Natural killer cell (primary cell): ENCODE results near the gene HPSE2. TPM values are rescaled to one million over a fixed set of nuclear protein-coding genes. Genes with fewer than 3 reads are reported as not detected.

ENCODE experiments used
- ATAC-seq, 3 donors: fragments of 150-1000 bp in 2 of 3; fragments of 200-7000 bp in 1 of 3; cut with Tn5 transposase; 1 replicate in 1 of 3; 2 replicates in 2 of 3; pipeline ENCODE4 v1.10.0; 2021; ENCODE audit warnings: mild to moderate bottlenecking in 2 of 3, moderate library complexity in 2 of 3
- DNase-seq, 2 donors: peaks; one replicate each; pipeline versions ENCODE4 v3.0.0 to v3.0.0-alpha.2; 2013 to 2021; ENCODE audit warnings: mixed read lengths in 1 of 2
- H3K27ac ChIP-seq: one replicate; pipeline ENCODE4 v1.5.1; 2013; ENCODE audit warnings: mild to moderate bottlenecking, low read length
- H3K27me3 ChIP-seq: one replicate; pipeline ENCODE4 v1.6.1; 2013; ENCODE audit warnings: low read length; ENCODE audit not compliant: control insufficient read depth, insufficient read depth
- H3K36me3 ChIP-seq: one replicate; pipeline ENCODE4 v1.6.1; 2013; ENCODE audit warnings: low read length; ENCODE audit not compliant: control insufficient read depth, insufficient read depth
- H3K4me1 ChIP-seq: one replicate; pipeline ENCODE4 v1.6.1; 2013; ENCODE audit warnings: low read length; ENCODE audit not compliant: control insufficient read depth, insufficient read depth
- H3K4me3 ChIP-seq: one replicate; pipeline ENCODE4 v1.5.1; 2013; ENCODE audit warnings: low read length
- H3K9me3 ChIP-seq: one replicate; pipeline ENCODE4 v1.6.1; 2013; ENCODE audit warnings: low read length; ENCODE audit not compliant: control insufficient read depth, insufficient read depth
- H3K27ac Mint-ChIP-seq, 2 donors: one replicate each; pipeline ENCODE4 v1.8.0; 2022; ENCODE audit warnings: mild to moderate bottlenecking in 2 of 2, mixed read lengths in 2 of 2, moderate library complexity in 1 of 2
- H3K27me3 Mint-ChIP-seq, 2 donors: one replicate each; pipeline ENCODE4 v1.8.0; 2022; ENCODE audit warnings: low read depth in 2 of 2, mixed read lengths in 2 of 2
- H3K36me3 Mint-ChIP-seq: one replicate; pipeline ENCODE4 v1.8.0; 2022; ENCODE audit warnings: mixed read lengths
- H3K4me1 Mint-ChIP-seq, 2 donors: one replicate each; pipeline ENCODE4 v1.8.0; 2022; ENCODE audit warnings: mixed read lengths in 2 of 2
- H3K4me3 Mint-ChIP-seq: one replicate; pipeline ENCODE4 v1.8.0; 2022; ENCODE audit warnings: mild to moderate bottlenecking, moderate library complexity, mixed read lengths
- H3K9me3 Mint-ChIP-seq, 2 donors: one replicate each; pipeline ENCODE4 v1.8.0; 2022; ENCODE audit warnings: mixed read lengths in 2 of 2
- CTCF ChIP-seq: fragments of 200-600 bp; IDR thresholded peaks from one replicate; pipeline ENCODE4 v1.8.0; 2022; ENCODE audit warnings: antibody characterized with exemption
- WGBS: methylation state at CpG from one replicate; pipeline ENCODE4 v1.1.7; 2013; ENCODE audit warnings: missing lambda C conversion rate; ENCODE audit not compliant: insufficient coverage; 5-methylcytosine and 5-hydroxymethylcytosine counted together
- intact Hi-C: fragments of 100-400 bp; cut with micrococcal nuclease; formaldehyde crosslinking; loops from one replicate; pipeline ENCODE4 v1.14.2; 2022
- total RNA-seq, 4 donors: library from RNA; stranded (reverse); fragments of 120-200 nt in 1 of 4; gene quantifications; one replicate each; pipeline versions ENCODE4 v1.2.3 to v1.2.4, GENCODE V29; 2013 to 2022

Gene HPSE2
- total RNA-seq, 3 donors from 2014 or later (not counting 1 experiment from before 2014, with no cell fraction given) = not detected

GRCh38 chr10:98477861-98478260 lies 757.8 kb downstream of the HPSE2 start:
- H3K27ac Mint-ChIP-seq = no peak overlapping the region
- H3K9me3 Mint-ChIP-seq = no peaks in the 10 kb centered on the region
- Histone ChIP-seq H3K27ac (no peak overlapping the region), H3K4me3 (no peak overlapping the region), H3K9me3 (no peaks in the 10 kb centered on the region), H3K36me3 (no peaks in the 10 kb centered on the region), H3K4me1 (peaks cover 14% of the 10 kb centered on the region), H3K27me3 (no peaks in the 10 kb centered on the region)
- H3K27me3 Mint-ChIP-seq = no peaks in the 10 kb centered on the region
- no peak overlapping the region for H3K4me3 Mint-ChIP-seq
- no peaks in the 10 kb centered on the region for H3K36me3 Mint-ChIP-seq
- intact Hi-C loops = no loop called here
- DNase-seq = no peak
- no peak for ATAC-seq
- H3K4me1 Mint-ChIP-seq = peaks cover 18 to 21% of the 10 kb centered on the region in 2 donors
- TF ChIP-seq CTCF = no peak

- no peak overlapping the region for H3K27ac ChIP-seq
- Mint-ChIP-seq H3K27me3 (no peaks in the 10 kb centered on the region), H3K4me3 (no peak overlapping the region), H3K9me3 (no peaks in the 10 kb centered on the region), H3K36me3 (no peaks in the 10 kb centered on the region), H3K4me1 (peaks cover 12 to 16% of the 10 kb centered on the region in 2 donors), H3K27ac (peak overlapping the region in 1 of 2 donors; percentile 2)
- H3K4me3 ChIP-seq = no peak overlapping the region
- H3K9me3 ChIP-seq = no peaks in the 10 kb centered on the region
- no peaks in the 10 kb centered on the region for H3K36me3 ChIP-seq
- H3K4me1 ChIP-seq = peaks cover 7% of the 10 kb centered on the region
- TF ChIP-seq CTCF = no peak
- ATAC-seq = no peak
- no peak for DNase-seq
- H3K27me3 ChIP-seq = no peaks in the 10 kb centered on the region
- intact Hi-C loops = no loop called here
These were observed 761.0 kb downstream of the HPSE2 start for GRCh38 chr10:98474628-98475027.

- Histone ChIP-seq H3K27me3 (no peaks in the 10 kb centered on the region), H3K36me3 (no peaks in the 10 kb centered on the region), H3K27ac (no peak overlapping the region), H3K4me3 (no peak overlapping the region), H3K4me1 (peaks cover 11% of the 10 kb centered on the region), H3K9me3 (no peaks in the 10 kb centered on the region)
- H3K4me3 Mint-ChIP-seq = no peak overlapping the region
- no peak overlapping the region for H3K27ac Mint-ChIP-seq
- H3K27me3 Mint-ChIP-seq = no peaks in the 10 kb centered on the region
- DNase-seq (no peak), ATAC-seq (no peak)
- 13% methylated on average over 2 of the region's 4 CpGs for WGBS
- H3K4me1 Mint-ChIP-seq = peaks cover 5 to 12% of the 10 kb centered on the region in 2 donors
- H3K36me3 Mint-ChIP-seq = no peaks in the 10 kb centered on the region
- no peak for TF ChIP-seq CTCF
- H3K9me3 Mint-ChIP-seq = no peaks in the 10 kb centered on the region
- intact Hi-C loops = no loop called here
These were observed 763.5 kb downstream of the HPSE2 start for GRCh38 chr10:98472196-98472595.

GRCh38 chr10:98470850-98471249 lies 764.8 kb downstream of the HPSE2 start:
- H3K27me3 Mint-ChIP-seq = peaks cover 0 to 3% of the 10 kb centered on the region in 2 donors
- intact Hi-C loops = no loop called here
- Histone ChIP-seq H3K36me3 (no peaks in the 10 kb centered on the region), H3K4me1 (peaks cover 11% of the 10 kb centered on the region), H3K27ac (no peak overlapping the region), H3K4me3 (no peak overlapping the region), H3K27me3 (no peaks in the 10 kb centered on the region), H3K9me3 (no peaks in the 10 kb centered on the region)
- H3K4me1 Mint-ChIP-seq = peaks cover 8 to 15% of the 10 kb centered on the region in 2 donors
- no peak for ATAC-seq
- no peaks in the 10 kb centered on the region for H3K9me3 Mint-ChIP-seq
- no peak overlapping the region for H3K27ac Mint-ChIP-seq
- DNase-seq = no peak
- no peak for TF ChIP-seq CTCF
- WGBS = 98% methylated on average over 5 of the region's 5 CpGs
- H3K36me3 Mint-ChIP-seq = no peaks in the 10 kb centered on the region
- H3K4me3 Mint-ChIP-seq = no peak overlapping the region
